K562 (cell line): Measurements from ENCODE around the gene SMG6. TPM values are rescaled to one million over a fixed set of nuclear protein-coding genes. Genes with fewer than 3 reads are reported as not detected.

ENCODE experiments used
- ATAC-seq: fragments of 200-7000 bp; cut with Tn5 transposase; 3 replicates; pipeline ENCODE4 v1.9.1; 2020; ENCODE audit warnings: moderate library complexity
- BruUV-seq: library from RNA; stranded (reverse); fragments of 400-500 nt; replicated peaks from 2 replicates; lab custom pipeline; 2021; lab: Mats Ljungman, UMichigan
- CTCF ChIA-PET: fragments of 300-600 bp; formaldehyde crosslinking; extraction: SDS; loops from one replicate; lab custom pipeline; 2021; ENCODE audit warnings: low intra/inter-chr PET ratio; lab: Yijun Ruan, JAX
- POLR2A ChIA-PET: fragments of 300-600, 350-650 bp; sonication (Branson Sonifier 250); formaldehyde crosslinking; extraction: SDS; loops from one replicate; lab custom pipeline; 2021; ENCODE audit warnings: antibody characterized with exemption, inconsistent platforms; lab: Yijun Ruan, JAX
- DNase-seq, 4 experiments: peaks; one replicate each; pipeline versions ENCODE4 v3.0.0 to v3.0.0-alpha.2; 2011 to 2018; ENCODE audit warnings: low spot score in 3 of 4, mixed read lengths in 3 of 4; ENCODE audit errors: extremely low read depth in 1 of 4
- FAIRE-seq: peaks from 2 replicates; lab custom pipeline; 2011; peaks lifted over from hg19 to GRCh38; lab: Jason Lieb, UNC
- H2AFZ ChIP-seq: 2 replicates; pipeline ENCODE4 v1.6.0; 2011; ENCODE audit warnings: low read depth, low read length, control low read depth, inconsistent platforms
- H3K27ac ChIP-seq: fragments of 200-600 bp; 3 replicates; pipeline ENCODE4 v1.8.0; 2011; ENCODE audit warnings: low read depth, mild to moderate bottlenecking, control low read depth, inconsistent platforms, low read length, moderate library complexity, mixed read lengths; ENCODE audit errors: extremely low read depth
- H3K27me3 ChIP-seq, 2 experiments: fragments of 300-600 bp in 1 of 2; 2 replicates in 1 of 2; 3 replicates in 1 of 2; pipeline versions ENCODE4 v1.6.0 to v1.8.0; 2011; ENCODE audit warnings: inconsistent platforms in 2 of 2, low read length in 2 of 2, mild to moderate bottlenecking in 1 of 2, mixed read lengths in 1 of 2, moderate library complexity in 1 of 2; ENCODE audit not compliant: control insufficient read depth in 2 of 2, insufficient read depth in 2 of 2
- H3K36me3 ChIP-seq: fragments of 300-600 bp; 3 replicates; pipeline ENCODE4 v1.8.0; 2011; ENCODE audit warnings: mild to moderate bottlenecking, low read length, inconsistent platforms; ENCODE audit not compliant: control insufficient read depth, insufficient read depth
- H3K4me1 ChIP-seq, 2 experiments: fragments of 200-600 bp in 1 of 2; replicated peaks in 1 of 2; 2 replicates in 1 of 2; 3 replicates in 1 of 2; pipeline versions ENCODE4 v1.5.1 to v1.8.0; 2011; ENCODE audit warnings: inconsistent platforms in 2 of 2, low read length in 2 of 2, mild to moderate bottlenecking in 1 of 2, mixed read lengths in 1 of 2, moderate library complexity in 1 of 2; ENCODE audit not compliant: control insufficient read depth in 2 of 2, insufficient read depth in 2 of 2
- H3K4me2 ChIP-seq: 2 replicates; pipeline ENCODE4 v1.6.1; 2011; ENCODE audit warnings: low read length, control low read depth, inconsistent platforms, mixed read lengths; ENCODE audit not compliant: insufficient read depth
- H3K4me3 ChIP-seq: fragments of 200-600 bp; sonication (generic), shearing (Covaris generic); 2 replicates; pipeline ENCODE4 v1.5.1; 2016; ENCODE audit warnings: control low read depth, inconsistent platforms
- H3K79me2 ChIP-seq: fragments of 200-600 bp; 3 replicates; pipeline ENCODE4 v1.8.0; 2011; ENCODE audit warnings: low read length, inconsistent platforms; ENCODE audit not compliant: control insufficient read depth, insufficient read depth
- H3K9ac ChIP-seq, 2 experiments: 2 replicates each; pipeline versions ENCODE4 v1.6.0 to v1.6.1; 2011; ENCODE audit warnings: low read depth in 2 of 2, low read length in 2 of 2, control low read depth in 1 of 2, inconsistent platforms in 1 of 2, mild to moderate bottlenecking in 1 of 2, mixed read lengths in 1 of 2; ENCODE audit not compliant: insufficient read depth in 1 of 2
- H3K9me1 ChIP-seq: one replicate; pipeline ENCODE4 v1.6.0; 2011; ENCODE audit warnings: inconsistent platforms, mild to moderate bottlenecking, low read length, moderate library complexity; ENCODE audit not compliant: control insufficient read depth, insufficient read depth
- H3K9me3 ChIP-seq: replicated peaks from 2 replicates; pipeline ENCODE4 v1.5.1; 2011; ENCODE audit warnings: low read depth, low read length, inconsistent platforms; ENCODE audit not compliant: control insufficient read depth, insufficient read depth
- H4K20me1 ChIP-seq: replicated peaks from 2 replicates; pipeline ENCODE4 v1.6.1; 2011; ENCODE audit warnings: low read length, inconsistent platforms, mixed read lengths; ENCODE audit not compliant: control insufficient read depth, insufficient read depth
- ATF4 ChIP-seq: fragments of 450-650 bp; formaldehyde crosslinking; IDR thresholded peaks from 2 replicates; pipeline ENCODE4 v1.4.0; 2022; ENCODE audit warnings: mild to moderate bottlenecking, moderate library complexity
- DPF2 ChIP-seq: fragments of 450-650 bp; IDR thresholded peaks from 2 replicates; pipeline ENCODE4 v1.6.1; 2016
- HNRNPL ChIP-seq: fragments of 200-400 bp; formaldehyde crosslinking; IDR thresholded peaks from 2 replicates; pipeline ENCODE4 v1.6.1; 2017; ENCODE audit warnings: low read depth, mild to moderate bottlenecking, low read length
- KDM5B ChIP-seq: fragments of 200-600 bp; sonication (generic); IDR thresholded peaks from 2 replicates; pipeline ENCODE4 v1.6.1; 2012; ENCODE audit warnings: low read depth, mild to moderate bottlenecking, moderate library complexity, low read length, control low read depth, inconsistent platforms; ENCODE audit not compliant: insufficient replicate concordance
- NFXL1 ChIP-seq: fragments of 450-650 bp; formaldehyde crosslinking; IDR thresholded peaks from 2 replicates; pipeline ENCODE4 v1.4.0; 2021; ENCODE audit warnings: mild to moderate bottlenecking
- RB1 ChIP-seq: fragments of 450-650 bp; IDR thresholded peaks from 2 replicates; pipeline ENCODE4 v1.6.1; 2017; ENCODE audit warnings: low read depth, mild to moderate bottlenecking
- RBM14 ChIP-seq: fragments of 200-400 bp; formaldehyde crosslinking; IDR thresholded peaks from 2 replicates; pipeline ENCODE4 v1.6.1; 2018; ENCODE audit warnings: low read depth, mild to moderate bottlenecking, low read length, moderate library complexity, borderline replicate concordance; ENCODE audit not compliant: insufficient read depth
- RBM25 ChIP-seq: fragments of 200-400 bp; formaldehyde crosslinking; IDR thresholded peaks from 2 replicates; pipeline ENCODE4 v1.6.1; 2018; ENCODE audit warnings: low read length, low read depth, moderate library complexity; ENCODE audit not compliant: severe bottlenecking
- ZNF165 ChIP-seq: fragments of 250-450 bp; sonication (Bioruptor Pico); IDR thresholded peaks from 2 replicates; pipeline ENCODE4 v1.4.0; 2020; ENCODE audit warnings: borderline replicate concordance
- WGBS: fragments of 100-300 bp; shearing (Covaris generic); methylation state at CpG from one replicate; pipeline ENCODE4 v1.1.6; 2016; ENCODE audit warnings: low coverage, mixed read lengths; ENCODE audit not compliant: insufficient coverage; ENCODE audit errors: missing lambda C conversion rate; 5-methylcytosine and 5-hydroxymethylcytosine counted together
- in situ Hi-C: fragments of 300-500 bp; cut with MboI; formaldehyde crosslinking; loops from 4 replicates; pipeline ENCODE4 v1.15.0; 2018; ENCODE audit warnings: inconsistent platforms, mixed read lengths
- intact Hi-C: fragments of 100-400 bp; cut with micrococcal nuclease; formaldehyde crosslinking; loops from 2 replicates; pipeline ENCODE4 v1.14.2; 2022
- polyA plus RNA-seq, 8 experiments: library from polyadenylated mRNA; depleted of rRNA in 4 of 8; stranded (reverse) in 5 of 8; unstranded in 3 of 8; fragments of >200 nt; fragmentation: Nextera tagmentation in 2 of 8; fragmentation: Illumina TruSeq in 1 of 8; extraction: Ambion mirVana in 2 of 8; extraction: Trizol in 1 of 8; gene quantifications; 2 replicates each; pipeline versions ENCODE4 v1.2.1 to v1.2.3, GENCODE V29; 2011 to 2014; ENCODE audit warnings: inconsistent platforms in 1 of 8, missing spikeins in 1 of 8
- total RNA-seq, 7 experiments: library from RNA; depleted of rRNA in 6 of 7; stranded (reverse); fragments of >200 nt in 6 of 7; fragmentation: Illumina TruSeq in 2 of 7; extraction: Trizol in 2 of 7; gene quantifications; 2 replicates each; pipeline versions ENCODE4 v1.2.1 to v1.2.3, GENCODE V29; 2011 to 2021; ENCODE audit warnings: low replicate concordance in 1 of 7

SMG6 gene
- total and polyA plus RNA-seq, 9 of the 15 experiments (the other 6 are each of a cell fraction or from before 2014, with no cell fraction given), result 0.44 to 13.9 (median 6.0) TPM

DNA sequence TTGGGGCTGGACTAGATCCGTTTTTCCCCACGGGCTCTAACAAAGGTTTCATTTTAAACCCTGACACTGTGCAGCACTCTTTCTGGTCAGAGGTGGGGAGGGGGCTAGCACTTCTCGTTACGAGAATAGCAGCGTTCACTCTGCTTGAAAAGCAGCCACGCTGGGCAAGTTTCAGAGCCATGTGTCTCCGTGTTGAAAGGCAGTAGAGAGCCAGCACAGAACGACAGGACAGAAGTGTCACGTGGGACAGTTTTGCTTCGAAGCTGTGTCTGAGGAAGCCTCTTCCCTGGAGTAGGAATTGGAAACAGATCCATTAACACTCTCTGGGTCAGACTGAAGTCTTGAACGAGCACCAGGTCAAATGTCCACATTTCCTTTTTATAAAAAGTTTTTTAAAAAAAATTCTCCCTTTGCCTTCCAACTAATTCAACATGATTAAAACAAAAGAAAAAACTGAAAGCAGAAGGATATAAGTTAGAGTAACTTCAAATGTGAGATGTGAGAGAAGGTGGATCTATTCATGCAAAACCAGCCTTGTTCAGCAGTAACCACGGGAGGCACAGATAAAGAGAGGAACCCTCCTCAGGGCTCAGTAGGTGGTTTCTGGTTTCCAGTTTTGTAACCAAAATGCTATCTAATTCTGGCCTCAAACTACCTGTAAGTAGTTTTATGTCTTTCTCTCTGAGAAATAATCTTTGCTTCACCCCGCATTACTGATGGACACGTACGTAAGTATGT lies 65.0 kb downstream of the SMG6 start (continued):
- TF ChIP-seq ATF4 (CRISPR knock-in tag), result no peak
- TF ChIP-seq NFXL1, result no peak
- TF ChIP-seq RBM14, result no peak
- TF ChIP-seq KDM5B, result no peak
- TF ChIP-seq, all 486 proteins: peak for 0

GRCh38 chr17:2237950-2238349 lies 65.6 kb downstream of the SMG6 start:
- H3K9ac ChIP-seq, result no peak overlapping the region
- no peaks in the 10 kb centered on the region for H4K20me1 ChIP-seq
- H3K9me1 ChIP-seq, result no peaks in the 10 kb centered on the region
- FAIRE-seq (no peak), DNase-seq (no peak), ATAC-seq (no peak)
- ChIA-PET CTCF (no interaction called here), POLR2A (interaction anchor here (0.7 kb wide), 1 partner anchor 13 kb away, joined by 3 read pairs; no protein-coding TSS in a partner anchor)
- H3K27me3 ChIP-seq, result no peaks in the 10 kb centered on the region
- H2AFZ ChIP-seq, result no peak overlapping the region
- no TSS peak for BruUV-seq
- TF ChIP-seq RB1, result no peak
- no peak for TF ChIP-seq DPF2
- no peak for TF ChIP-seq RBM25
- TF ChIP-seq HNRNPL, result no peak
- TF ChIP-seq ZNF165 (CRISPR knock-in tag), result no peak
- no peaks in the 10 kb centered on the region; a peak in 2 of 5 replicates for H3K4me1 ChIP-seq
- no peak overlapping the region for H3K27ac ChIP-seq
- no peaks in the 10 kb centered on the region for H3K9me3 ChIP-seq
- peaks cover 23% of the 10 kb centered on the region; the same call in 2 of the 3 replicates for H3K36me3 ChIP-seq
- WGBS, result 74% methylated on average over 3 of the region's 3 CpGs
- H3K4me2 ChIP-seq, result no peak overlapping the region
- H3K79me2 ChIP-seq, result no peaks in the 10 kb centered on the region
- intact Hi-C loops, result no loop called here
- H3K4me3 ChIP-seq, result no peak overlapping the region
- in situ Hi-C loops, result loop anchor here (25.0 kb wide), 1 partner anchor 326 kb away; no protein-coding TSS in a partner anchor
